Spleen (tissue), 7 donors: ENCODE results near the gene ILKAP.

Experiments used
- CTCF ChIP-seq, 11 experiments: fragments of 200-600 bp in 7 of 11; fragments of 450-650 bp in 4 of 11; sonication (generic) in 4 of 11; IDR thresholded peaks in 8 of 11; conservative IDR thresholded peaks in 3 of 11; 1 replicate in 7 of 11; 2 replicates in 4 of 11; pipeline versions ENCODE4 v1.4.0 to v1.8.0; 2016 to 2021; ENCODE audit warnings: antibody characterized with exemption in 11 of 11, inconsistent platforms in 4 of 11, mild to moderate bottlenecking in 1 of 11
- POLR2AphosphoS5 ChIP-seq, 3 donors: sonication (generic); formaldehyde crosslinking; IDR thresholded peaks; one replicate each; pipeline ENCODE4 v1.5.1; 2017; ENCODE audit warnings: antibody characterized with exemption in 3 of 3
- donor health status: DM: no; HTN: no; CAD: no; lungs with moderate emphysema.
- donor health status: DM: no; HTN: no; CAD: no.
- donor health status: DM: no; HTN: no; CAD: no.

DNA sequence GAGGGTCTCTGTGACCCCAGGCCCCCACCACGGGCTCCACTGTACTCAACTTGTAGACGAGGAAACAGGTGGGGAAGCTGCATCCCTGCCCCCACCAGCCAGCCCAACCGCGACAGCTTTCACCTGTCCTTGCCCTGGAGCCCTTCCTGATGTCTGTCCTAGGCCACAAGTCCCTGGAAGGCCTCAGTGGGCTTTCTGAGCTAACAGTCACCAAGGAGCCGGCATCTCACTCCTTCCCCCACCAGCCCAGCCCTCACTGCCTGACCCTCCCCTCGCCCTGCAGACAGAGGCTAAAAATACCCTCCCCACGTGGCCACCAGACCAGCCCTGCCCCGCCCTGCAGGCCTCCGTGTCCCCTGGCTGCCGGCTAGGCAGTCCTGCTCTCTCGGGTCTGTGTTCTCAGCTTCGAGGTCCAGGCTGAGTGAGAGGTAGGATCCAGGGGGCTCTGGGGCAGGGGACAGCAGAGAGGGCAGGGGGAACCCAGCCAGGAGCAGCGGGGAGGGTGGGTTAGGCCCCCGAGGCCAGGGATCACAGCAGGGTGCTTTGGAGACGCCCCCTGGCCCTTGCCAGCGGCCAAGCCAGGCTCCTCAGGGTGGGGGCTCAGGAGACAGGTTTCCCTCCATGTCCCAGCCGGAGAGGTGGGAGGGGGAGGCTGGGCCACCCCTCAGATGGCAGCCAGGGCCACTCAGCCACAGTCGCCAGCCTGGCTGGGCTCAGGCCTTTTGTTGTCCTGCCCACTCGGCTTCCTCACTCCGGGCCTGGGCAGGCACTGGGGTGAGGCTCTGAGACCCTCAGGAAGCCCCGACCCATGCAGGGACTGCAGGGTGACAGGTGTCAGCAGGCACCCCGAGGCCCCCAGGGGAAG lies 64.9 kb downstream of the ILKAP start, which contains the start of gene KLHL30:
- TF ChIP-seq POLR2AphosphoS5 (IDR thresholded peaks at IDR 0.05) (no peak), CTCF (IDR thresholded peaks at IDR 0.05 in 8 of 11, conservative IDR thresholded peaks at IDR 0.05 in 3 of 11) (no peak)
